ENCODE measurements around the gene CDC45. TPM values are rescaled to one million over a fixed set of nuclear protein-coding genes. Genes with fewer than 3 reads are reported as not detected.

CDC45 gene
- total RNA-seq, 1 donor from 2014 or later: 6.2 TPM

- TF ChIP-seq CTCF (IDR thresholded peaks at IDR 0.05; ENCODE audit: unreplicated experiment): no peak
- no peak overlapping the region for H3K4me3 Mint-ChIP-seq (ENCODE audit: unreplicated experiment)
- no peaks in the 10 kb centered on the region for H3K9me3 Mint-ChIP-seq (ENCODE audit: unreplicated experiment)
- H3K36me3 Mint-ChIP-seq (ENCODE audit: low read depth, unreplicated experiment): no peaks in the 10 kb centered on the region
- no peak overlapping the region for H3K27ac Mint-ChIP-seq (ENCODE audit: unreplicated experiment)
- no peak for DNase-seq (ENCODE audit: low spot score)
- peaks cover 8% of the 10 kb centered on the region for H3K4me1 Mint-ChIP-seq (ENCODE audit: unreplicated experiment)
- H3K27me3 Mint-ChIP-seq (ENCODE audit: unreplicated experiment): peaks cover 4% of the 10 kb centered on the region
These were observed 79.6 kb downstream of the CDC45 start for GRCh38 chr22:19559324-19559811.

- H3K9me3 Mint-ChIP-seq (ENCODE audit: unreplicated experiment): no peaks in the 10 kb centered on the region
- no peak for TF ChIP-seq CTCF (IDR thresholded peaks at IDR 0.05; ENCODE audit: unreplicated experiment)
- DNase-seq (ENCODE audit: low spot score): no peak
- H3K36me3 Mint-ChIP-seq (ENCODE audit: low read depth, unreplicated experiment): no peaks in the 10 kb centered on the region
- H3K27ac Mint-ChIP-seq (ENCODE audit: unreplicated experiment): no peak overlapping the region
- H3K27me3 Mint-ChIP-seq (ENCODE audit: unreplicated experiment): peaks cover 4% of the 10 kb centered on the region
- peaks cover 2% of the 10 kb centered on the region for H3K4me1 Mint-ChIP-seq (ENCODE audit: unreplicated experiment)
- no peak overlapping the region for H3K4me3 Mint-ChIP-seq (ENCODE audit: unreplicated experiment)
These were observed 80.2 kb downstream of the CDC45 start for GRCh38 chr22:19559956-19560355.

GRCh38 chr22:19565382-19566278 lies 85.9 kb downstream of the CDC45 start:
- no peak for TF ChIP-seq CTCF (IDR thresholded peaks at IDR 0.05; ENCODE audit: unreplicated experiment)
- Mint-ChIP-seq H3K9me3 (ENCODE audit: unreplicated experiment) (no peaks in the 10 kb centered on the region), H3K4me3 (ENCODE audit: unreplicated experiment) (no peak overlapping the region), H3K4me1 (ENCODE audit: unreplicated experiment) (peaks cover 22% of the 10 kb centered on the region), H3K27ac (ENCODE audit: unreplicated experiment) (peak overlapping the region; percentile 32), H3K36me3 (ENCODE audit: low read depth, unreplicated experiment) (peaks cover 7% of the 10 kb centered on the region), H3K27me3 (ENCODE audit: unreplicated experiment) (peaks cover 7% of the 10 kb centered on the region)
- DNase-seq (ENCODE audit: low spot score): no peak

- Mint-ChIP-seq H3K27me3 (ENCODE audit: unreplicated experiment) (peaks cover 7% of the 10 kb centered on the region), H3K4me1 (ENCODE audit: unreplicated experiment) (peaks cover 26% of the 10 kb centered on the region), H3K9me3 (ENCODE audit: unreplicated experiment) (no peaks in the 10 kb centered on the region), H3K4me3 (ENCODE audit: unreplicated experiment) (no peak overlapping the region), H3K36me3 (ENCODE audit: low read depth, unreplicated experiment) (peaks cover 7% of the 10 kb centered on the region), H3K27ac (ENCODE audit: unreplicated experiment) (peak overlapping the region; percentile 32)
- no peak for DNase-seq (ENCODE audit: low spot score)
- TF ChIP-seq CTCF (IDR thresholded peaks at IDR 0.05; ENCODE audit: unreplicated experiment): no peak
These were observed 86.8 kb downstream of the CDC45 start for GRCh38 chr22:19566279-19567156.
